ENCODE data around the gene WDR47. TPM values are rescaled to one million over a fixed set of nuclear protein-coding genes. Genes with fewer than 3 reads are reported as not detected.

WDR47 gene
- total RNA-seq, 1 donor from 2014 or later, result 13.0 TPM

DNA sequence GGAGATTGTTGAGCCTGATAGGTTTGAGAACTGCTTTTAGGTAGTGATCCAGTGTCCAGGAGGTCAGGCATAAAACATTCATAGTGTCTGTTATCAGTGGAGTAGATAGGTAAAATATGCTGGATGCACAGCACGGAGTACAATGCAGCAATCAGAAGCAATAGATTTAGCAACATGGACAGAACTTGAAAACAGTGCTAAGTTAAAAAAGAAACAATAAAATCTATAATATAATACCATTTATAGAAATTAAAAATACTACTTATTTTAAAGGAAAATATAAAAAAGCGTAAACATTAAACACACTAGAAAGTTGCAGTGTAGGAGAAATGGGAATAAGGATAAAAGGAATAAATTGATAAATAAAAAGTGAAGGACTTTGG lies 37.3 kb upstream of the WDR47 start:
- no peaks in the 10 kb centered on the region for H3K36me3 ChIP-seq (ENCODE audit: control insufficient read depth in 3 of 3, insufficient read depth in 3 of 3, low read length in 3 of 3)
- no peak overlapping the region for H3K27ac ChIP-seq (ENCODE audit: low read depth, low read length)
- no peak overlapping the region for H3K4me3 ChIP-seq (ENCODE audit: low read length in 3 of 3)

DNA sequence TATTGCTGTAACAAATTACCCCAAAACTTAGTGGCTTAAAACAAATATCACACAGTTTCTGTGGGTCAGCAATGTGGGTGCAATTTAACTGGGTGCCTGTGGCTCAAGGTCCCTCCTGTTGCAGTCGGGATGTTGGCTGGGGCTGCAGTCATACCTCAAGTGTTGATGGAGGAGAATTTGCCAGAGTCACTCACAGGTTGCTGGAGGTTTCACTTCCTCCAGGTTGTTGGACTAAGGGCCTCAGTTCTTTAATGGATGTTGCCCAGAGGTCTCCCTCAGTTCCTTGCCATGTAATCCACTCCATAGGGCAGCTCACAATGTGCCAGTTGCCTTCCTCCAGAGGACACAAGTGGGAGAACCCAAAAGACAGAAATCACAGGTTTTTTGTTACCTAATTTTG lies 36.4 kb upstream of the WDR47 start:
- Histone ChIP-seq H3K27ac (ENCODE audit: low read depth, low read length) (no peak overlapping the region), H3K4me1 (ENCODE audit: control insufficient read depth in 3 of 3, insufficient read depth in 3 of 3, low read length in 3 of 3) (peaks cover 3 to 7% (median 6%) of the 10 kb centered on the region in 3 donors), H3K36me3 (ENCODE audit: control insufficient read depth in 3 of 3, insufficient read depth in 3 of 3, low read length in 3 of 3) (peaks cover 0 to 2% (median 0%) of the 10 kb centered on the region in 3 donors), H3K27me3 (ENCODE audit: control insufficient read depth in 3 of 3, insufficient read depth in 3 of 3, low read length in 3 of 3) (no peaks in the 10 kb centered on the region), H3K9me3 (ENCODE audit: control insufficient read depth in 3 of 3, low read length in 3 of 3) (no peaks in the 10 kb centered on the region), H3K9ac (ENCODE audit: low read depth in 1 of 3, low read length in 3 of 3) (no peak overlapping the region), H3K4me3 (ENCODE audit: low read length in 3 of 3) (no peak overlapping the region)

More for the DNA sequence above, 37.3 kb upstream of the WDR47 start:
- no peaks in the 10 kb centered on the region for H3K9me3 ChIP-seq (ENCODE audit: control insufficient read depth in 3 of 3, low read length in 3 of 3)
- peaks cover 3 to 7% (median 6%) of the 10 kb centered on the region in 3 donors for H3K4me1 ChIP-seq (ENCODE audit: control insufficient read depth in 3 of 3, insufficient read depth in 3 of 3, low read length in 3 of 3)
- no peaks in the 10 kb centered on the region for H3K27me3 ChIP-seq (ENCODE audit: control insufficient read depth in 3 of 3, insufficient read depth in 3 of 3, low read length in 3 of 3)
- H3K9ac ChIP-seq (ENCODE audit: low read depth in 1 of 3, low read length in 3 of 3), result no peak overlapping the region

DNA sequence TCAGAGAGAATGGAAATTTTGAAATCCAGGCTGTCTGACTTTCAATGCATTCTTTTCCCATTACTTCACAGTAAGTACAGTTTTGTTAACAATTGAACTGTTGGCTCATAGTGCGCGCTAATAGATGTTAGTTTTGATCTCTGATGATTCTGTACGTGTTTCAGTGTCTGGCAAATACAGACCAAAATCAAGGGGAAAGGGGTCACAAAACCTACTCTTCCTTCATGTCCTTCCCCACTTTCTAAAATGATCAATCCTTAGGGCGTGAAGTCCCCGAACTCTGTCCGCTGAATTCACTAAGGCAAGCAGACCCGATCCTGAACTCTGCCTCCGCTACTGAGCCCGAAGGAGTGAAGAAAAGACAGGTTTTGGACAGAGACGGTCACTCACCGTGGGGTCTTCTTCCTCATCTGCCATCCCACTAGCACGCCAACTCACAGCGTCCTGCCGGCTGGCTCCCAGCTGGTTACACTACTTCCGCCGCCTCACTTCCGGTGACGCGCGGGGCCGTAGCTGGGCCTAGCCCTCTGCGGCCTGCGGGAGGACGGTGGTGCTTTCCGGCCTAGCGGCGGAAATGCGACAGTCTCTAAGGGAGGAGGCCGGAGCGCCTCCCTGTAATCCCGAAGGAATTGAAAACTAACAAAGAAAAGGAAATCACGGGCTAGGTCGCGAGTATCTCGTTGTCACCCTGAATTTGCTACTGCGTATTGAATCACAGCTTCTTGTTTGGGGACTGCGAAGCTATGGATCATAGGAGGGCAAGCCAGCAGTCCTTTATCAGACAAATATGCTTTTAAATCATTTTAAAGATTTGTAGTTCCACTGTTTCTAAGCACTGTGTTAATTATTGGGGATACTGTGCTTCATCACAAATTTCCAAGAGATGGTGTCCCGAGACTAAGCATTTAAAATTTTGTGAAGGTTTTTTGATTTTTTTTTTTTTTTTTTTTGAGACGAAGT lies 33.9 kb upstream of the WDR47 start, which contains the start of gene TAF13:
Gene TAF13, minus strand, starts transcription at position 473 of the 960 bp plus-strand sequence. Its CDS starts 56 bp downstream, at position 417.
- Histone ChIP-seq H3K36me3 (ENCODE audit: control insufficient read depth in 3 of 3, insufficient read depth in 3 of 3, low read length in 3 of 3) (peaks cover 1 to 6% (median 2%) of the 10 kb centered on the region in 3 donors), H3K4me3 (ENCODE audit: low read length in 3 of 3) (peak within 1 kb of the TSS; percentile 95 to 97 (median 97)), H3K4me1 (ENCODE audit: control insufficient read depth in 3 of 3, insufficient read depth in 3 of 3, low read length in 3 of 3) (peaks cover 3 to 7% (median 6%) of the 10 kb centered on the region in 3 donors), H3K9ac (ENCODE audit: low read depth in 1 of 3, low read length in 3 of 3) (peak within 1 kb of the TSS; percentile 92 to 96 (median 95)), H3K27me3 (ENCODE audit: control insufficient read depth in 3 of 3, insufficient read depth in 3 of 3, low read length in 3 of 3) (no peaks in the 10 kb centered on the region), H3K27ac (ENCODE audit: low read depth, low read length) (peak within 1 kb of the TSS; percentile 95), H3K9me3 (ENCODE audit: control insufficient read depth in 3 of 3, low read length in 3 of 3) (no peaks in the 10 kb centered on the region)

DNA sequence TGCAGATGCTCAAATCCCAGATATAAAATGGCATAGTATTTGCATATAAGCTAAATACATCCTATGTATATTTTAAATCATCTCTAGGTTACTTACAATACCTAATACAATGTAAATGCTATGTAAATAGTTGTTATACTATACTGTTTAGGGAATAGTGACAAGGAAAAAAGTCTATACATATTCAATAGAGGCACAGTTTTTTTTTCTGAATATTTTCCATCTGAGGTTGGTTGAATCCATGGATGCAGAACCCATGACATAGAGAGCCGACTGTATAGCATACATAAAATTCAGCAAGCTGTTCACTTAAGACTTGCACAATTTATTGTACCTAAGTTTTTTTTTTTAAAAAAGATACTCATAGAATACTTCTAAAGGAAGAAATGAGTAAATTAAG lies 27.4 kb upstream of the WDR47 start:
- H3K36me3 ChIP-seq (ENCODE audit: control insufficient read depth in 3 of 3, insufficient read depth in 3 of 3, low read length in 3 of 3), result peaks cover 8 to 22% (median 10%) of the 10 kb centered on the region in 3 donors
- no peaks in the 10 kb centered on the region for H3K9me3 ChIP-seq (ENCODE audit: control insufficient read depth in 3 of 3, low read length in 3 of 3)

GRCh38 chr1:109067883-109068282 lies 26.0 kb upstream of the WDR47 start:
- H3K9ac ChIP-seq (ENCODE audit: low read depth in 1 of 3, low read length in 3 of 3), result no peak overlapping the region
- H3K36me3 ChIP-seq (ENCODE audit: control insufficient read depth in 3 of 3, insufficient read depth in 3 of 3, low read length in 3 of 3), result peaks cover 8 to 21% (median 10%) of the 10 kb centered on the region in 3 donors

More for the DNA sequence above, 27.4 kb upstream of the WDR47 start:
- H3K9ac ChIP-seq (ENCODE audit: low read depth in 1 of 3, low read length in 3 of 3), result no peak overlapping the region
- no peaks in the 10 kb centered on the region for H3K27me3 ChIP-seq (ENCODE audit: control insufficient read depth in 3 of 3, insufficient read depth in 3 of 3, low read length in 3 of 3)
- no peaks in the 10 kb centered on the region for H3K4me1 ChIP-seq (ENCODE audit: control insufficient read depth in 3 of 3, insufficient read depth in 3 of 3, low read length in 3 of 3)
- H3K4me3 ChIP-seq (ENCODE audit: low read length in 3 of 3), result no peak overlapping the region
- no peak overlapping the region for H3K27ac ChIP-seq (ENCODE audit: low read depth, low read length)

GRCh38 chr1:109065137-109065536 lies 23.2 kb upstream of the WDR47 start:
- H3K27me3 ChIP-seq (ENCODE audit: control insufficient read depth in 3 of 3, insufficient read depth in 3 of 3, low read length in 3 of 3), result no peaks in the 10 kb centered on the region
- H3K9ac ChIP-seq (ENCODE audit: low read depth in 1 of 3, low read length in 3 of 3), result no peak overlapping the region
- peaks cover 6 to 19% (median 10%) of the 10 kb centered on the region in 3 donors for H3K36me3 ChIP-seq (ENCODE audit: control insufficient read depth in 3 of 3, insufficient read depth in 3 of 3, low read length in 3 of 3)
- H3K4me3 ChIP-seq (ENCODE audit: low read length in 3 of 3), result no peak overlapping the region
- no peak overlapping the region for H3K27ac ChIP-seq (ENCODE audit: low read depth, low read length)
- H3K4me1 ChIP-seq (ENCODE audit: control insufficient read depth in 3 of 3, insufficient read depth in 3 of 3, low read length in 3 of 3), result peaks cover 2 to 9% (median 4%) of the 10 kb centered on the region in 3 donors
- H3K9me3 ChIP-seq (ENCODE audit: control insufficient read depth in 3 of 3, low read length in 3 of 3), result no peaks in the 10 kb centered on the region

More at GRCh38 chr1:109067883-109068282, 26.0 kb upstream of the WDR47 start:
- H3K27me3 ChIP-seq (ENCODE audit: control insufficient read depth in 3 of 3, insufficient read depth in 3 of 3, low read length in 3 of 3), result no peaks in the 10 kb centered on the region
- H3K9me3 ChIP-seq (ENCODE audit: control insufficient read depth in 3 of 3, low read length in 3 of 3), result no peaks in the 10 kb centered on the region
- no peak overlapping the region for H3K27ac ChIP-seq (ENCODE audit: low read depth, low read length)
- no peaks in the 10 kb centered on the region for H3K4me1 ChIP-seq (ENCODE audit: control insufficient read depth in 3 of 3, insufficient read depth in 3 of 3, low read length in 3 of 3)
- no peak overlapping the region for H3K4me3 ChIP-seq (ENCODE audit: low read length in 3 of 3)

DNA sequence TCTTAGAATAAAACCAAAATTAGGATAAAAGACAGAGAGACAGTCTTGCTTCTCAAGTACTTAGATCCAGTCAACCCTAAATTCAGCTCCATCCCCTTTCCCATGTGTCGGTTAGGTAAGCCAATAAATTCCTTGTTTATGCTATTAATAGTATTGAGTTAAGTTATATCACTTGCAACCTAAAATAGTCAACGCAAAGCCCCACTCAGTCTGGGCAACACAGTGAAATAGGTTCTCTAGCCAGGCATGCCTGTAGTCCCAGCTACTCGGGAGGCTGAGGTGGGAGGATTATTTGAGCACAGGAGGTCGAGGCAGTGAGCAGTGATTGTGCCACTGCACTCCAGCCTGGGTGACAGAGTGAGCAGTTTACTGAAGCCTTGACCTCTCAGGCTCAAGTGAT lies 19.3 kb upstream of the WDR47 start:
- H3K4me1 ChIP-seq (ENCODE audit: control insufficient read depth in 3 of 3, insufficient read depth in 3 of 3, low read length in 3 of 3), result peaks cover 2 to 9% (median 4%) of the 10 kb centered on the region in 3 donors
- H3K9ac ChIP-seq (ENCODE audit: low read depth in 1 of 3, low read length in 3 of 3), result peak overlapping the region in 1 of 3 donors; percentile 32
- H3K36me3 ChIP-seq (ENCODE audit: control insufficient read depth in 3 of 3, insufficient read depth in 3 of 3, low read length in 3 of 3), result peaks cover 3 to 10% (median 7%) of the 10 kb centered on the region in 3 donors
- no peaks in the 10 kb centered on the region for H3K27me3 ChIP-seq (ENCODE audit: control insufficient read depth in 3 of 3, insufficient read depth in 3 of 3, low read length in 3 of 3)
- no peak overlapping the region for H3K4me3 ChIP-seq (ENCODE audit: low read length in 3 of 3)
- no peaks in the 10 kb centered on the region for H3K9me3 ChIP-seq (ENCODE audit: control insufficient read depth in 3 of 3, low read length in 3 of 3)
- no peak overlapping the region for H3K27ac ChIP-seq (ENCODE audit: low read depth, low read length)

- Histone ChIP-seq H3K4me3 (ENCODE audit: low read length in 3 of 3) (no peak overlapping the region), H3K4me1 (ENCODE audit: control insufficient read depth in 3 of 3, insufficient read depth in 3 of 3, low read length in 3 of 3) (peaks cover 2 to 9% (median 4%) of the 10 kb centered on the region in 3 donors), H3K9me3 (ENCODE audit: control insufficient read depth in 3 of 3, low read length in 3 of 3) (no peaks in the 10 kb centered on the region), H3K27me3 (ENCODE audit: control insufficient read depth in 3 of 3, insufficient read depth in 3 of 3, low read length in 3 of 3) (no peaks in the 10 kb centered on the region), H3K36me3 (ENCODE audit: control insufficient read depth in 3 of 3, insufficient read depth in 3 of 3, low read length in 3 of 3) (peaks cover 3 to 9% (median 7%) of the 10 kb centered on the region in 3 donors), H3K27ac (ENCODE audit: low read depth, low read length) (no peak overlapping the region), H3K9ac (ENCODE audit: low read depth in 1 of 3, low read length in 3 of 3) (peak overlapping the region in 1 of 3 donors; percentile 32)
Measured at GRCh38 chr1:109060707-109061106, 18.8 kb upstream of the WDR47 start.

DNA sequence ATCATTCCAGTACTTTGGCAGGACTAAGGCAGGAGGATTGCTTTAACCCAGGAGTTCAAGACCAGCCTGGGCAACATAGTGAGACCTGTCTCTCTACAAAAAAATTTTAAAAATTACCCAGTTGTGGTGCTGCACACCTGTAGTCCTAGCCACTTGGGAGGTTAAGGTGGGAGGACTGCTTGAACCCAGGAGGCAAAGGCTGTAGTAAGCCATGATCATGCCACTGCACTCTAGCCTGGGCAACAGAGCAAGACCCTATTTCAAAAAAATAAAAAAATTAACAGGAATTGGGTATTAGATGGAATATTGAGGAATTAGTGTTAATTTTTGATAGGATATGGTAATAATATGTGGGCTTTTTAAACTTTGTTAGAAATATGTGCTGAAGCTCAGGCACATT lies 17.1 kb upstream of the WDR47 start:
- H3K9ac ChIP-seq (ENCODE audit: low read depth in 1 of 3, low read length in 3 of 3), result no peak overlapping the region
- no peak overlapping the region for H3K4me3 ChIP-seq (ENCODE audit: low read length in 3 of 3)
- H3K27ac ChIP-seq (ENCODE audit: low read depth, low read length), result no peak overlapping the region
- no peaks in the 10 kb centered on the region for H3K9me3 ChIP-seq (ENCODE audit: control insufficient read depth in 3 of 3, low read length in 3 of 3)
- peaks cover 2 to 9% (median 4%) of the 10 kb centered on the region in 3 donors for H3K4me1 ChIP-seq (ENCODE audit: control insufficient read depth in 3 of 3, insufficient read depth in 3 of 3, low read length in 3 of 3)
- H3K27me3 ChIP-seq (ENCODE audit: control insufficient read depth in 3 of 3, insufficient read depth in 3 of 3, low read length in 3 of 3), result no peaks in the 10 kb centered on the region
- peaks cover 0 to 3% (median 3%) of the 10 kb centered on the region in 3 donors for H3K36me3 ChIP-seq (ENCODE audit: control insufficient read depth in 3 of 3, insufficient read depth in 3 of 3, low read length in 3 of 3)

DNA sequence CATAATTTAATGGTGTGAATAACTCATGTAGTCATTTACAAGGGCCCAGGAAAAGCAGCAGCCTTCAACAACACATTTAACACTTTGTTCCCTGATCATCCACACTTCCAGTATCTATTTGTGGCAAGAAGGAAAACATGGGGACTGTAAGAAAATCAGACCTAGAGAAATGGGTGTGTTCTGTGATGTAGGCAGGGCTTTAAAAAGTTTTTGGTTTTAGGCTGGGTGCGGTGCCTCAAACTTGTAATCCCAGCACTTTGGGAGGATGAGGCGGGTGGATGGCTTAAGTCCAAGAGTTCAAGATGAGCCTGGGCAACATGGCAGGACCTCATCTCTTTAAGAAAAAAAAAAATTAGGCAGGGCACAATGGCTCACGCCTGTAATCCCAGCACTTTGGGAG lies 14.2 kb upstream of the WDR47 start:
- Histone ChIP-seq H3K9me3 (ENCODE audit: control insufficient read depth in 3 of 3, low read length in 3 of 3) (no peaks in the 10 kb centered on the region), H3K9ac (ENCODE audit: low read depth in 1 of 3, low read length in 3 of 3) (no peak overlapping the region), H3K36me3 (ENCODE audit: control insufficient read depth in 3 of 3, insufficient read depth in 3 of 3, low read length in 3 of 3) (no peaks in the 10 kb centered on the region), H3K27me3 (ENCODE audit: control insufficient read depth in 3 of 3, insufficient read depth in 3 of 3, low read length in 3 of 3) (no peaks in the 10 kb centered on the region), H3K4me1 (ENCODE audit: control insufficient read depth in 3 of 3, insufficient read depth in 3 of 3, low read length in 3 of 3) (peaks cover under 1 to 4% (median 2%) of the 10 kb centered on the region in 3 donors), H3K4me3 (ENCODE audit: low read length in 3 of 3) (no peak overlapping the region), H3K27ac (ENCODE audit: low read depth, low read length) (no peak overlapping the region)
